NT2/D1 (cell line): Measurements from ENCODE around the gene TESMIN.

Source experiments
- SUZ12 ChIP-seq: IDR thresholded peaks from 2 replicates; pipeline ENCODE4 v1.6.1; 2011; ENCODE audit not compliant: insufficient read length, insufficient read depth; ENCODE audit errors: extremely low read depth
- YY1 ChIP-seq: IDR thresholded peaks from 2 replicates; pipeline ENCODE4 v1.6.1; 2011; ENCODE audit not compliant: insufficient read length, insufficient read depth
- ZNF274 ChIP-seq: IDR thresholded peaks from 2 replicates; pipeline ENCODE4 v1.6.1; 2011; ENCODE audit warnings: mild to moderate bottlenecking, low read depth, low read length

DNA sequence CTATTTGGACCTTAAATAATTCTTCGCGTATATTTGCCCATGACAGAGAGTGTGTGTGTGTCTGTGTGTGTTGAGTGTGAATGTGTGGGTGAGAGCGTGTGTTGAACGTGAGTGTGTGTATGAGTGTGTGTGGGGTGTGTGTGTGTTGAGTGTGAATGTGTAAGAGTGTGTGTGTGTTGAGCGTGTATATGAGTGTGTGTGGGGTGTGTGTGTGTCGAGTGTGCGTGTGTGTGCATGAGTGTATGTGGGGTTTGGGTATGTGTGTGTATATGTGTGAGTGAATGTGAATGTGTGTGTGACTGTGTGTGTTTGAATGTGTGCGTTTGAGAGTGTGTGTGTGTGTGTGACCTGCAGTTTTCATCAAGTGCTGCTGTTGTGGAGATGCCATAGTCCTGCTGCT, 40.2 kb downstream of the TESMIN start:
- TF ChIP-seq YY1, result no peak
- TF ChIP-seq ZNF274, result no peak
- TF ChIP-seq SUZ12, result no peak
